Duodenal mucosa (tissue), 2 donors: ENCODE data around the gene PLA2G4C.

Source experiments
- H3K27ac ChIP-seq: one replicate; pipeline ENCODE4 v1.7.0; 2013; ENCODE audit warnings: low read depth, low read length
- H3K27me3 ChIP-seq, 2 donors: one replicate each; pipeline ENCODE4 v1.7.0; 2013; ENCODE audit warnings: low read length in 2 of 2, control low read depth in 1 of 2; ENCODE audit not compliant: insufficient read depth in 2 of 2, control insufficient read depth in 1 of 2
- H3K36me3 ChIP-seq, 2 donors: one replicate each; pipeline ENCODE4 v1.7.0; 2013; ENCODE audit warnings: low read length in 2 of 2, control low read depth in 1 of 2; ENCODE audit not compliant: insufficient read depth in 2 of 2, control insufficient read depth in 1 of 2
- H3K4me1 ChIP-seq, 2 donors: one replicate each; pipeline ENCODE4 v1.7.0; 2013; ENCODE audit warnings: low read length in 2 of 2, control low read depth in 1 of 2; ENCODE audit not compliant: insufficient read depth in 2 of 2, control insufficient read depth in 1 of 2
- H3K4me3 ChIP-seq, 2 donors: one replicate each; pipeline ENCODE4 v1.7.0; 2013; ENCODE audit warnings: low read length in 2 of 2, low read depth in 1 of 2
- H3K9ac ChIP-seq, 2 donors: one replicate each; pipeline ENCODE4 v1.7.0; 2013; ENCODE audit warnings: low read length in 2 of 2, low read depth in 1 of 2
- H3K9me3 ChIP-seq, 2 donors: one replicate each; pipeline ENCODE4 v1.7.0; 2013; ENCODE audit warnings: low read length in 2 of 2, control low read depth in 1 of 2; ENCODE audit not compliant: control insufficient read depth in 1 of 2

The PLA2G4C gene

DNA sequence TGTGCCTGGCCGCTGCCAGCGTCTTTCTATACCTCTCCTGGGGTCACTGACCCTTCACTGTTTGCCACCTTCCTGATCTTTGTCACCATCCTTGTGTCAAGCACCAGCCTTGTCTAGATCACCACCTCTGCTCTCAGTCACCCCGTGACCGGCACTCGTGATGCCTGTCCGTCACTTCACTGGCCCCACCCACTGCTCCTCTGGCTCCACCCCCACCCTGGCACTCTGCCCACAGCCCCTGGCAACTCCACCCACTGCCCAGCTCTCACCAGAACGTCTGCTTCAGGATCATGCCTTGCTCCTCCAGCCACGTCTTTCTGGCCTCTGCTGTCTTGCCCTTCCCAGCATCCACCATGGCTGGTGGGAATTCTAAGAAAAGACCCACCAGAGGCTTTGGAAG, 24.8 kb upstream of the PLA2G4C start:
- Histone ChIP-seq H3K36me3 (peaks cover 5 to 44% of the 10 kb centered on the region in 2 donors), H3K27ac (no peak overlapping the region), H3K9me3 (no peaks in the 10 kb centered on the region), H3K4me3 (no peak overlapping the region), H3K4me1 (no peaks in the 10 kb centered on the region), H3K9ac (no peak overlapping the region), H3K27me3 (no peaks in the 10 kb centered on the region)

DNA sequence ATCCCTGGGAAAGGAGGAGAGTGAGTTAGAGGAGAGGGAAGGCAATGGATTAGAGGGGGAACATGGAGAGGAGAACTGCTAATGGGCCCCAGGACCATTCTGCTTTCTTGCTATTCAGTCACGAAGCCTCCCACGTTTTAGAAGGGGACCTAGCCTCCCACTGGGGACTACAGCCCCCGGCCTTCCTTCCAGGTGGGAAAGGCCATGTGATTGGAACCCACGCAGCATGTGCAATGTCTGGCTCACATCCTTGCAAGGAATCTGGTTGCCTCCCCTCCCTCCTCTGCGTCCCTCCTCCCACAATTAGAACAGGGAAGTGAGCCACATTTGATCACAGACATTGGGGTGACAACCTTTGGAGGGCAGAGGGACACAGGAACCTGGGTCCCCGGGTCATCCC, 22.5 kb upstream of the PLA2G4C start:
- Histone ChIP-seq H3K27ac (no peak overlapping the region), H3K36me3 (peaks cover 5 to 48% of the 10 kb centered on the region in 2 donors), H3K9me3 (no peaks in the 10 kb centered on the region), H3K9ac (no peak overlapping the region), H3K4me3 (no peak overlapping the region), H3K27me3 (no peaks in the 10 kb centered on the region), H3K4me1 (no peaks in the 10 kb centered on the region)

DNA sequence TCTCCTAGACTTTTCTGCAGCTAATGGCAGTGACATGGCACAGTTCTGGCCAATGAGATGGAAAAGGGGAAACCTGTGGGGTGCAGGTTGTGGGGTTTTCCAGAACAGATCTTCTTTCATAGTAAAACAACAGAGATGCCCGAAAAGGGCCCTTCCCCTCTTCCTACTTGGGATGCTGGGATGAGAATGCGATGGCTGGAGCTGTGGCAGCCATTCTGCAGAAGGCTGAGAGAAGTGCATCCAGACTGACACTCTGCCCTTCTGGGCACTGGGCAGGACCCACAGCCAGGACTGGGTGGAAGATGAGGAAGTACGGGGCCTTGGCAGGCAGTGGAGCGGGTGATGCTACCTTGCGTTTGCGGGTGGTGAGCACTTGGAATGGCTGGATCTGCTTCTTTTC, 16.9 kb upstream of the PLA2G4C start:
- Histone ChIP-seq H3K27ac (no peak overlapping the region), H3K4me1 (no peaks in the 10 kb centered on the region), H3K27me3 (no peaks in the 10 kb centered on the region), H3K9ac (no peak overlapping the region), H3K4me3 (no peak overlapping the region), H3K36me3 (peaks cover 9 to 40% of the 10 kb centered on the region in 2 donors), H3K9me3 (no peaks in the 10 kb centered on the region)

DNA sequence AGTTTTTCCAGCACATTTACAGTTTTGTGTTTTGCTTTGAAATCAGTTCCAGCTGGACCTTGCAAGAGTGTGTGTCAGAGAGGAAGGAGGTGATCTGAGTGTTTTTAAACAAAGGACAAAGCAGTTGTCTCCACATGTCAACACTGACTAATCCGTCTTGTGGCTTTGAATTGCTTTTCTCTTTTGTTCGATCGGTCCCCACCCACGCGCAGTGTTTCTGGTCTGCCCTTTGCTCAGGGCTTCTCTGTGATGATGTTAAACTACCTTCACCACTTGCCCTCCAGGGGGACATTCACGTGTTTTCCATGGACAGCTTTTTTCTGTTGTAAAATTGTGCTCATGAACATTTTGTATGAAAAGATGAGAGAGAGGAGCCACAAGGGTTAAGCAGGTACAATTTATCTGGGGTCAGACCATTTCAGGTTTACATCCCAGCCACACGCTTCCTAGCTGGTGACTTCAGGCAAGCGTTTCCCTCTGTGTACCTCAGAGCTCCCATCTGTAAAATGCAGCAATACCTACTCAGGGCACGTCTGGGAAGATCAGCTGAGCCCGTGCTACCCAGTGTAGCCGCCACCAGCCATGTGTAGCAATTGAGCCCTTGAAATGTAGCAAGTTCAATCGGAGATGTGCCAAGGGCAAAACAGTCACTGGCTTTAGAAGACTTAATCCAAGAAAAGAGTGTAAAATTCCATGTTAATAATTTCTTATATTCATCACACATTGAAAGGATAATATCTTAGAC, 13.5 kb upstream of the PLA2G4C start:
- Histone ChIP-seq H3K4me1 (no peaks in the 10 kb centered on the region), H3K4me3 (no peak overlapping the region), H3K9ac (no peak overlapping the region), H3K36me3 (peaks cover 10 to 32% of the 10 kb centered on the region in 2 donors), H3K27me3 (no peaks in the 10 kb centered on the region), H3K9me3 (no peaks in the 10 kb centered on the region), H3K27ac (no peak overlapping the region)

GRCh38 chr19:48122421-48122820, 11.8 kb upstream of the PLA2G4C start:
- no peaks in the 10 kb centered on the region for H3K27me3 ChIP-seq
- no peak overlapping the region for H3K27ac ChIP-seq
- no peaks in the 10 kb centered on the region for H3K4me1 ChIP-seq
- no peak overlapping the region for H3K4me3 ChIP-seq
- H3K36me3 ChIP-seq: peaks cover 8 to 32% of the 10 kb centered on the region in 2 donors
- no peak overlapping the region for H3K9ac ChIP-seq
- H3K9me3 ChIP-seq: no peaks in the 10 kb centered on the region

- H3K4me1 ChIP-seq: no peaks in the 10 kb centered on the region
- no peak overlapping the region for H3K27ac ChIP-seq
- no peaks in the 10 kb centered on the region for H3K9me3 ChIP-seq
- H3K4me3 ChIP-seq: no peak overlapping the region
- no peak overlapping the region for H3K9ac ChIP-seq
- H3K36me3 ChIP-seq: peaks cover 3 to 28% of the 10 kb centered on the region in 2 donors
- no peaks in the 10 kb centered on the region for H3K27me3 ChIP-seq
Measured at GRCh38 chr19:48121909-48122371, 11.3 kb upstream of the PLA2G4C start.

- Histone ChIP-seq H3K9me3 (no peaks in the 10 kb centered on the region), H3K4me1 (no peaks in the 10 kb centered on the region), H3K27ac (no peak overlapping the region), H3K9ac (no peak overlapping the region), H3K27me3 (no peaks in the 10 kb centered on the region), H3K36me3 (peaks cover 2 to 26% of the 10 kb centered on the region in 2 donors), H3K4me3 (no peak overlapping the region)
Measured at GRCh38 chr19:48121066-48121465, 10.4 kb upstream of the PLA2G4C start.

DNA sequence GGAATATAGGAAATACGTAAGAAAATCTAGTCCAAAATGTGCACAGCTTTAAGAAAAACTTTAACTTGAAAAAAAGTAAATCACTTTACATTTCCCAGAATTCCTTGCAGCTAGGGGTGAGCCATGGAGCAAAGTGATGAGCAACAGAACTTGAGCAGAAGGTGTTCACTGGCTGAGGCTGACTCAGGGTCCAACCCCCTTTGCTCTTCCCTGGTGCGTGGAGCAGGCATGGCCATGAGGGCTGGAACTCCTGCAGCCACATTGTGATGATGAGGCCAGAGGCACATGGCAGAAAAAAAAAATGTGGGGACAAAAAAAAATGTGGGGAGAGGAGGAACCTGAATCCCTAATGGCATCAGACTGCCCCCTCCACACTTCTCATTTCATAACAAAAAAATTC, 9.9 kb upstream of the PLA2G4C start:
- H3K4me1 ChIP-seq: no peaks in the 10 kb centered on the region
- H3K27ac ChIP-seq: no peak overlapping the region
- no peak overlapping the region for H3K9ac ChIP-seq
- H3K27me3 ChIP-seq: no peaks in the 10 kb centered on the region
- no peak overlapping the region for H3K4me3 ChIP-seq
- H3K36me3 ChIP-seq: peaks cover 2 to 29% of the 10 kb centered on the region in 2 donors
- H3K9me3 ChIP-seq: no peaks in the 10 kb centered on the region

- Histone ChIP-seq H3K9me3 (no peaks in the 10 kb centered on the region), H3K36me3 (peaks cover 2 to 29% of the 10 kb centered on the region in 2 donors), H3K9ac (no peak overlapping the region), H3K27ac (no peak overlapping the region), H3K4me3 (no peak overlapping the region), H3K4me1 (no peaks in the 10 kb centered on the region), H3K27me3 (no peaks in the 10 kb centered on the region)
Measured at GRCh38 chr19:48118131-48118517, 7.5 kb upstream of the PLA2G4C start.

DNA sequence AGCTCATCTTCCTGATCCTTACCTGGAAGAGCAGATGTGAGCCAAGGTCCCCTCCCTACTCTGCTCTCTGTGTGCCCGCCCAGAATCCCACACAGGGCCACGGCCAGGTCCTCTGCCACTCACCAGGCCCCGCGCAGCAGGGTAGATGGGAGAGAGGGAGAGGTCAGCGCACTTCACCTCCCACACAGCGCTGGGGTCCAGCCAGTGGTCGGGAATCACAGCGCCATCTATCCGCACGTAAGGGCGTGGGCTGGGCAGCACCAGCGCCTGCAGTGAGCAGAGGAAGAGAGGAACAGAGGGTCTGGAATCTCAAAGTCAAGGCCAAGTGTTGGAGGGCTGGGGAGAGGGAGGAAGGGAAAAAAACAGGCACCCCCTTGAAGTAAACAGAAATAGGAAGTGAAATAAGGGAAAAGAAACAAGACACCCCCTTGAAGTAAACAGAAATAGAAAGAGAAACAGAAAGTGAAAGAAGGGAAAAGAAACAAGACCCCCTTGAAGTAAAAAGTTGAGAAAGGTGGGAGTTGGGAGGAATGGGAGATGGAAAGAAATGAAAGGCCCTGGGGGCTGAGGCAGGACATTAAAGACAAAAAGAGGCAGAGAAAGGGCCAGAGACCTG, 7.0 kb upstream of the PLA2G4C start:
- Histone ChIP-seq H3K36me3 (peaks cover 2 to 28% of the 10 kb centered on the region in 2 donors), H3K9ac (no peak overlapping the region), H3K27ac (no peak overlapping the region), H3K4me3 (no peak overlapping the region), H3K4me1 (no peaks in the 10 kb centered on the region), H3K27me3 (no peaks in the 10 kb centered on the region), H3K9me3 (no peaks in the 10 kb centered on the region)
